Osteoblast (primary cell): ENCODE results near the gene HAPLN1. TPM values are rescaled to one million over a fixed set of nuclear protein-coding genes. Genes with fewer than 3 reads are reported as not detected.

Experiments used
- DNase-seq: peaks from one replicate; pipeline ENCODE4 v3.0.0; 2011; ENCODE audit warnings: low spot score, mixed read lengths; ENCODE audit not compliant: insufficient read length; ENCODE audit errors: missing footprints
- H2AFZ ChIP-seq: 2 replicates; pipeline ENCODE4 v1.6.0; 2011; ENCODE audit warnings: mild to moderate bottlenecking, low read length
- H3K27ac ChIP-seq: 2 replicates; pipeline ENCODE4 v1.5.1; 2011; ENCODE audit warnings: mild to moderate bottlenecking, low read depth, low read length, moderate library complexity
- H3K27me3 ChIP-seq: 2 replicates; pipeline ENCODE4 v1.6.0; 2012; ENCODE audit warnings: mild to moderate bottlenecking, control low read depth, inconsistent platforms, low read length, moderate library complexity; ENCODE audit not compliant: insufficient read depth
- H3K36me3 ChIP-seq: 2 replicates; pipeline ENCODE4 v1.5.1; 2011; ENCODE audit warnings: mild to moderate bottlenecking, low read length, control low read depth, moderate library complexity; ENCODE audit not compliant: insufficient read depth
- H3K4me1 ChIP-seq: 2 replicates; pipeline ENCODE4 v1.5.1; 2011; ENCODE audit warnings: mild to moderate bottlenecking, low read length, control low read depth, moderate library complexity; ENCODE audit not compliant: insufficient read depth
- H3K4me2 ChIP-seq: 2 replicates; pipeline ENCODE4 v1.6.0; 2011; ENCODE audit warnings: mild to moderate bottlenecking, low read length; ENCODE audit not compliant: insufficient read depth
- H3K4me3 ChIP-seq: fragments of 200-600 bp; sonication (generic); 3 replicates; pipeline ENCODE4 v1.5.1; 2012; ENCODE audit warnings: mild to moderate bottlenecking, low read length, inconsistent platforms; ENCODE audit not compliant: insufficient read depth
- H3K79me2 ChIP-seq: 2 replicates; pipeline ENCODE4 v1.6.0; 2012; ENCODE audit warnings: mild to moderate bottlenecking, low read length, control low read depth, inconsistent platforms; ENCODE audit not compliant: insufficient read depth
- H3K9me3 ChIP-seq: 2 replicates; pipeline ENCODE4 v1.5.1; 2011; ENCODE audit warnings: low read depth, low read length, control low read depth
- H4K20me1 ChIP-seq: 2 replicates; pipeline ENCODE4 v1.6.0; 2012; ENCODE audit warnings: mild to moderate bottlenecking, low read length, control low read depth; ENCODE audit not compliant: insufficient read depth
- CTCF ChIP-seq: IDR thresholded peaks from 2 replicates; pipeline ENCODE4 v1.5.1; 2011; ENCODE audit warnings: mild to moderate bottlenecking, low read depth, low read length, moderate library complexity; ENCODE audit errors: extremely low read depth
- total RNA-seq: library from RNA; depleted of rRNA; stranded (reverse); fragments of >200 nt; gene quantifications from 2 replicates; pipeline ENCODE4 v1.2.3, GENCODE V29; 2012

HAPLN1 gene
- total RNA-seq, 1 donor = 18.8 TPM

GRCh38 chr5:83683836-83684235 is 36.8 kb downstream of the HAPLN1 start:
- H3K4me3 ChIP-seq = no peak overlapping the region
- H3K27ac ChIP-seq = no peak overlapping the region
- H3K27me3 ChIP-seq = no peaks in the 10 kb centered on the region
- H3K4me1 ChIP-seq = no peaks in the 10 kb centered on the region
- DNase-seq = no peak
- H3K36me3 ChIP-seq = no peaks in the 10 kb centered on the region
- no peak overlapping the region for H2AFZ ChIP-seq
- TF ChIP-seq CTCF = no peak
- no peaks in the 10 kb centered on the region for H3K79me2 ChIP-seq
- H4K20me1 ChIP-seq = peaks cover 3% of the 10 kb centered on the region
- no peaks in the 10 kb centered on the region for H3K9me3 ChIP-seq
- no peak overlapping the region for H3K4me2 ChIP-seq

DNA sequence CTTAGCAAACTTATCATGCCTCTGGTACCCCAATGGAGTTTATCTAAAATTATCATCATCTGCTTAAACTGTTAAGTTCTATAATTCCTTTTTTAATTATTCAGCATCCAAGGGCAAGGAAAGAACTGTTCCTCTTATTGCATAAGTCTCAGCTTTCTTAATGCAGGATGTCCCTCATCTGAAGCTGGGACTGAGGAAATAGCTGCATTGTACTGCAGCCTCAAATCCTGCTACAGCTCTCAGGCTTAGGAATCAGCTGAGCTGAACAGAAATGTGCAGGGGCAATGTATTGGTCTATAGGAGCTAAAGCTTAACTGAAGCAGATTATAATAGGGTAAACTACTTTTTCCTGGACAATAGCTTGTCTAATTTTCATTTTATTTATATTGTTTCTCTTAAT is 48.0 kb downstream of the HAPLN1 start:
- no peaks in the 10 kb centered on the region for H3K27me3 ChIP-seq
- no peak overlapping the region for H2AFZ ChIP-seq
- no peaks in the 10 kb centered on the region for H4K20me1 ChIP-seq
- no peaks in the 10 kb centered on the region for H3K79me2 ChIP-seq
- no peak for TF ChIP-seq CTCF
- no peak overlapping the region for H3K4me3 ChIP-seq
- no peak overlapping the region for H3K4me2 ChIP-seq
- no peak overlapping the region for H3K27ac ChIP-seq
- H3K36me3 ChIP-seq = no peaks in the 10 kb centered on the region
- H3K4me1 ChIP-seq = no peaks in the 10 kb centered on the region
- no peaks in the 10 kb centered on the region for H3K9me3 ChIP-seq
- no peak for DNase-seq

DNA sequence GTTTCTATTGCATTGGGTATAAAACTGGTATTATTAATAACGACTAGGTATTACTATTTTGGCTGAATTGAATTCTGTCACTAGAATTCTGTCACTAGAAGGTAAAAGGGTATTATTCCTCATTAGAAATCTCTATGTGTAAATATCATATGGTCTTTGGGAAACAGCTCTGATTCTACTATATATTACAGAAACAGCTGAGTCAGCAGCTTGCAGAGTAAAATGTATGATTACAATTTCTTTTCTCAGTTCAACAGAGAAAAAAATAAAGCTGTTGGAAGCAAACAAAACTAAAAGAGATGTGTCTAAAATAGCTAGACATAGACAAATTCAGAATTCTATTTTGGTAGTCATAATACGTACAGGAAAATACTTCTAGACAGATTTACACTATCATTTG is 48.5 kb downstream of the HAPLN1 start:
- Histone ChIP-seq H3K79me2 (no peaks in the 10 kb centered on the region), H3K27me3 (no peaks in the 10 kb centered on the region), H3K36me3 (no peaks in the 10 kb centered on the region), H4K20me1 (no peaks in the 10 kb centered on the region), H3K27ac (no peak overlapping the region), H3K4me1 (no peaks in the 10 kb centered on the region), H2AFZ (no peak overlapping the region), H3K9me3 (no peaks in the 10 kb centered on the region), H3K4me3 (no peak overlapping the region), H3K4me2 (no peak overlapping the region)
- no peak for TF ChIP-seq CTCF
- DNase-seq = no peak

DNA sequence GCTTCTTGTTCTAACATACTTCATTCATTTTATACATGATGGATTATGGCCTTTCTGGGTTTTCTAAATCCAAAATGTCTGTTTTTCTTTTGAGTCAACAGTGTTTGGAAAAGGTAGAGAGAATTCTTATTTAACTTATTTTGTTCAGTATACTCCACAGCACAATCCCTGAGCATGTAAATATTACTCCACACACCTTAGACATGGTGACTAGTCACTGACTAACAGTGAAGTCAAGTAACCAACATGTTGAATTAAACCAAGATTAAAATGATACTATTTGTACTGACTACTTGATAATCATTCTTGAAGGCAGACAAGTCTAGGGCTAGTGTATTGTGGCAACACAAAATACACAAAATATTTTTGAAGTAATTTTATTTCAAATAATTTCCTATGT is 55.0 kb downstream of the HAPLN1 start:
- Histone ChIP-seq H3K4me3 (no peak overlapping the region), H4K20me1 (no peaks in the 10 kb centered on the region), H3K36me3 (no peaks in the 10 kb centered on the region), H3K79me2 (no peaks in the 10 kb centered on the region), H3K4me2 (no peak overlapping the region), H2AFZ (no peak overlapping the region), H3K27ac (no peak overlapping the region), H3K9me3 (no peaks in the 10 kb centered on the region), H3K4me1 (no peaks in the 10 kb centered on the region), H3K27me3 (no peaks in the 10 kb centered on the region)
- TF ChIP-seq CTCF = no peak
- DNase-seq = no peak
